C4-2B (cell line): ENCODE results near the gene GALNT14.

Experiments
- ZFX ChIP-seq: fragments of 450-650 bp; IDR thresholded peaks from 2 replicates; pipeline ENCODE4 v1.6.1; 2017
- TF ChIP-seq, protein P1 (sequence below): fragments of 450-650 bp; conservative IDR thresholded peaks from 2 replicates; pipeline ENCODE4 v1.5.1; 2017; ENCODE audit warnings: mild to moderate bottlenecking

GRCh38 chr2:31110998-31111397 is 27.2 kb downstream of the GALNT14 start:
- TF ChIP-seq, protein P1, sequence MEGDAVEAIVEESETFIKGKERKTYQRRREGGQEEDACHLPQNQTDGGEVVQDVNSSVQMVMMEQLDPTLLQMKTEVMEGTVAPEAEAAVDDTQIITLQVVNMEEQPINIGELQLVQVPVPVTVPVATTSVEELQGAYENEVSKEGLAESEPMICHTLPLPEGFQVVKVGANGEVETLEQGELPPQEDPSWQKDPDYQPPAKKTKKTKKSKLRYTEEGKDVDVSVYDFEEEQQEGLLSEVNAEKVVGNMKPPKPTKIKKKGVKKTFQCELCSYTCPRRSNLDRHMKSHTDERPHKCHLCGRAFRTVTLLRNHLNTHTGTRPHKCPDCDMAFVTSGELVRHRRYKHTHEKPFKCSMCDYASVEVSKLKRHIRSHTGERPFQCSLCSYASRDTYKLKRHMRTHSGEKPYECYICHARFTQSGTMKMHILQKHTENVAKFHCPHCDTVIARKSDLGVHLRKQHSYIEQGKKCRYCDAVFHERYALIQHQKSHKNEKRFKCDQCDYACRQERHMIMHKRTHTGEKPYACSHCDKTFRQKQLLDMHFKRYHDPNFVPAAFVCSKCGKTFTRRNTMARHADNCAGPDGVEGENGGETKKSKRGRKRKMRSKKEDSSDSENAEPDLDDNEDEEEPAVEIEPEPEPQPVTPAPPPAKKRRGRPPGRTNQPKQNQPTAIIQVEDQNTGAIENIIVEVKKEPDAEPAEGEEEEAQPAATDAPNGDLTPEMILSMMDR, result no peak
- TF ChIP-seq ZFX, result no peak
